OCI-LY3 (cell line): ENCODE data around the gene SETD7.

Experiments
- H2AFZ ChIP-seq: fragments of 200-600, 300-600 bp; shearing (Covaris generic); 2 replicates; pipeline ENCODE4 v1.6.0; 2014; ENCODE audit warnings: antibody characterized with exemption, low read depth, low read length
- H3K27ac ChIP-seq: fragments of 200-600, 300-600 bp; sonication (generic); 2 replicates; pipeline ENCODE4 v1.5.1; 2014; ENCODE audit warnings: mild to moderate bottlenecking, low read length, moderate library complexity, mixed read lengths
- H3K27me3 ChIP-seq: fragments of 200-600, 300-600 bp; sonication (generic); 2 replicates; pipeline ENCODE4 v1.6.1; 2014; ENCODE audit warnings: low read depth, low read length, mixed read lengths
- H3K36me3 ChIP-seq: fragments of 200-600, 300-600 bp; sonication (generic); replicated peaks from 2 replicates; pipeline ENCODE3; 2014; ENCODE audit warnings: low read depth, low read length, mixed read lengths
- H3K4me1 ChIP-seq: fragments of 300-600, 200-600 bp; sonication (generic); 2 replicates; pipeline ENCODE4 v1.6.1; 2014; ENCODE audit warnings: low read length, mixed read lengths
- H3K4me2 ChIP-seq: fragments of 200-600, 300-600 bp; sonication (generic); 2 replicates; pipeline ENCODE4 v1.6.1; 2014; ENCODE audit warnings: low read length, mixed read lengths
- H3K4me3 ChIP-seq: fragments of 300-600, 200-600 bp; sonication (generic); 2 replicates; pipeline ENCODE4 v1.5.1; 2014; ENCODE audit warnings: antibody characterized with exemption, mild to moderate bottlenecking, low read length, moderate library complexity
- H3K79me2 ChIP-seq: fragments of 300-600, 200-600 bp; shearing (Covaris generic); 2 replicates; pipeline ENCODE4 v1.6.1; 2014; ENCODE audit warnings: mild to moderate bottlenecking, low read length, mixed read lengths
- H3K9ac ChIP-seq: fragments of 300-600, 200-600 bp; shearing (Covaris generic); 2 replicates; pipeline ENCODE4 v1.6.0; 2014; ENCODE audit warnings: mild to moderate bottlenecking, low read length, moderate library complexity
- H3K9me3 ChIP-seq: fragments of 200-600, 300-600 bp; shearing (Covaris generic); 2 replicates; pipeline ENCODE4 v1.6.1; 2014; ENCODE audit warnings: low read length, mixed read lengths; ENCODE audit not compliant: insufficient read depth
- H4K20me1 ChIP-seq: fragments of 200-600, 300-600 bp; sonication (generic); 2 replicates; pipeline ENCODE4 v1.6.1; 2016; ENCODE audit warnings: low read length, mixed read lengths; ENCODE audit not compliant: insufficient read depth
- EZH2phosphoT487 ChIP-seq: fragments of 200-600 bp; shearing (Covaris generic); IDR thresholded peaks from 2 replicates; pipeline ENCODE4 v1.6.1; 2018; ENCODE audit warnings: antibody characterized with exemption, mixed run types, low read depth
- TF ChIP-seq, protein P1 (sequence below): fragments of 200-600, 300-600 bp; sonication (generic); IDR thresholded peaks from 2 replicates; pipeline ENCODE4 v1.5.1; 2014; ENCODE audit warnings: antibody characterized with exemption, low read length, low read depth

Gene SETD7

DNA sequence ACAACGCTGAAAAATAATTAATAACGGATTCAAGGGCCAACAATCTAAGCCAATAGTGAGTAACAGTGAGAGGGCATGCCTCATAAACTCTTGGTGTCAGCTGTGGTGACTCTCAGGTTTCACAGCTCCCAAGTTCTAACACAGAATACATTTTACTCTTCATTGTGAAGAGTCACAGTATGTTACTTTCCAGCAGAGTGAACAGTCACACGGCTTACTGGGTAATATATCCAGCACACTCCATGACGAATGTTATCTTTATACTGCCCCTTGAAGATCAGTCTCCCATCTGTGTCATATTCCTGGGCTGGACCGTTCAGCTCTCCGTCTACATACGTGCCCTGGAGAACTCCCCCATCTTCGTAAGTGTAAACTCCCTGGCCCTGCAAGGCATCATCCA lies 23.1 kb downstream of the SETD7 start:
- Histone ChIP-seq H3K4me1 (no peaks in the 10 kb centered on the region), H4K20me1 (peaks cover 12% of the 10 kb centered on the region; the same call in 1 of the 2 replicates), H3K27ac (no peak overlapping the region), H2AFZ (no peak overlapping the region), H3K9me3 (no peaks in the 10 kb centered on the region), H3K79me2 (peaks cover 17% of the 10 kb centered on the region), H3K4me3 (no peak overlapping the region), H3K27me3 (no peaks in the 10 kb centered on the region), H3K4me2 (no peak overlapping the region), H3K36me3 (peaks cover 33% of the 10 kb centered on the region), H3K9ac (no peak overlapping the region)
- TF ChIP-seq, protein P1, sequence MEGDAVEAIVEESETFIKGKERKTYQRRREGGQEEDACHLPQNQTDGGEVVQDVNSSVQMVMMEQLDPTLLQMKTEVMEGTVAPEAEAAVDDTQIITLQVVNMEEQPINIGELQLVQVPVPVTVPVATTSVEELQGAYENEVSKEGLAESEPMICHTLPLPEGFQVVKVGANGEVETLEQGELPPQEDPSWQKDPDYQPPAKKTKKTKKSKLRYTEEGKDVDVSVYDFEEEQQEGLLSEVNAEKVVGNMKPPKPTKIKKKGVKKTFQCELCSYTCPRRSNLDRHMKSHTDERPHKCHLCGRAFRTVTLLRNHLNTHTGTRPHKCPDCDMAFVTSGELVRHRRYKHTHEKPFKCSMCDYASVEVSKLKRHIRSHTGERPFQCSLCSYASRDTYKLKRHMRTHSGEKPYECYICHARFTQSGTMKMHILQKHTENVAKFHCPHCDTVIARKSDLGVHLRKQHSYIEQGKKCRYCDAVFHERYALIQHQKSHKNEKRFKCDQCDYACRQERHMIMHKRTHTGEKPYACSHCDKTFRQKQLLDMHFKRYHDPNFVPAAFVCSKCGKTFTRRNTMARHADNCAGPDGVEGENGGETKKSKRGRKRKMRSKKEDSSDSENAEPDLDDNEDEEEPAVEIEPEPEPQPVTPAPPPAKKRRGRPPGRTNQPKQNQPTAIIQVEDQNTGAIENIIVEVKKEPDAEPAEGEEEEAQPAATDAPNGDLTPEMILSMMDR, result no peak
- no peak for TF ChIP-seq EZH2phosphoT487

DNA sequence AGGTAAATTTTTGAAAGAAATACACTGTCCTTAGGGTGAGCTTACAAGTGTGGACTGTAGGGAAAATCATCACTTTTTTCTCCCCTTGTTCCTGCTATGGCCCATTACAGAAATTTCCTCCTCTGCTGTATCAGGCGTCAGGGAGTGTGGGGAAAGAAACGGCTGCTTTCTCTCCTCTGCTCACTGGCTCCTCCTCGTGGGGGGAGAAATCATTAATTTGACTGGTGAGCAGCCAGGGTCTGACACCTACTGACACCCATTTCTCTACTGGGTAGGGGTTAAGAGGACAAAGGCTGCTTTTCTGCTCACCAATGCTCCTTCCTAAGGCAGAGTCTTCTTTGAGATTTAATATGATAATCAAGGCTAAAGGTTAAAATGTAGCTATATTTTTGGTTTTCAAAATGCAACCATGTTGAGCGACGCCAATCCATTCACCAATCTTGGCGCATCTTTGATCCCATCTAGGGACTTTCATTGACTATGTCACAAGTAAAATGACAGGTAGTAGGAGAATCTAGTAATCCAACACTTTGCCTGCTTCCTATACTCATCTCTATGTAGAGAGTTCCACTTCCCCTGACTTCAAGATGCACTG lies 25.1 kb downstream of the SETD7 start:
- Histone ChIP-seq H3K36me3 (peaks cover 43% of the 10 kb centered on the region), H3K4me2 (no peak overlapping the region)
- TF ChIP-seq, protein P1, result peak; percentile 86
- TF ChIP-seq EZH2phosphoT487, result no peak

DNA sequence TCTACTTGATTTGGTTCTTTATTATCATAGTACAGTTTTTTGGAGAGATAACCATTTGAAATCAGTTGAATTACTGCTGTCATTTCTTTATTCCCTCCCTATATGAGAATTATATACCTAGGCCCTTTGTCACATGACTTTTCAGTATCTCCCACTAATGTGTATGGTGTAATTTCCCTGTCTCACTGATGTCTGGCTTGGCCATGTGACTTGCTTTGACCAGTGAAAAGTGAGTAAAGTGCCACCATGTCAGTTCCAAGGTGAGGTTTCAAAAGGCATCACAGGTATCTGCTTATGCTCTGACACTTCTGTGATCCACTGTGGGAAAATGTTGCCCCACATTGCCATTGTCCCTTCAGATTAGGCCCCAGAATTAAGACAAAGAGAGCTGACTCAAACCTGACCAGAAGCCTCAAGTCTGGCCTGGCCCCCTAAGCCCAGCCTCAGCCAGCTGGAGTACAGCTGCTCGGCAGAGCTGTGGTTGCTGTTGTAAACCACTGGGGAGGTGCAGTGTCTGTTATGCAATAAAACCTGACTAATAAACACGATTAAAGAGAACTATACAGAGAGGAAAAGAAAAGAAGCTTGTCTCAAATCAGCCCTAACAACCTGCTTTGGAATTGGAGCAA lies 27.5 kb downstream of the SETD7 start:
- Histone ChIP-seq H4K20me1 (0 out of 2 replicates have a peak, but pooled peaks cover 3% of the 10 kb centered on the region), H3K27me3 (no peaks in the 10 kb centered on the region), H3K9me3 (no peaks in the 10 kb centered on the region), H3K9ac (no peak overlapping the region), H3K4me3 (no peak overlapping the region), H3K27ac (no peak overlapping the region), H3K4me2 (no peak overlapping the region), H3K79me2 (no peaks in the 10 kb centered on the region), H3K4me1 (peaks cover 7% of the 10 kb centered on the region), H2AFZ (no peak overlapping the region), H3K36me3 (peaks cover 59% of the 10 kb centered on the region)
- TF ChIP-seq EZH2phosphoT487, result no peak
- TF ChIP-seq, protein P1, result no peak

More for the DNA sequence above, 25.1 kb downstream of the SETD7 start:
- Histone ChIP-seq H3K4me3 (no peak overlapping the region), H3K27me3 (no peaks in the 10 kb centered on the region), H4K20me1 (peaks cover 4% of the 10 kb centered on the region; the same call in 1 of the 2 replicates), H2AFZ (no peak overlapping the region), H3K4me1 (no peaks in the 10 kb centered on the region), H3K9ac (no peak overlapping the region), H3K27ac (no peak overlapping the region), H3K79me2 (peaks cover 9% of the 10 kb centered on the region; the same call in 1 of the 2 replicates), H3K9me3 (no peaks in the 10 kb centered on the region)

DNA sequence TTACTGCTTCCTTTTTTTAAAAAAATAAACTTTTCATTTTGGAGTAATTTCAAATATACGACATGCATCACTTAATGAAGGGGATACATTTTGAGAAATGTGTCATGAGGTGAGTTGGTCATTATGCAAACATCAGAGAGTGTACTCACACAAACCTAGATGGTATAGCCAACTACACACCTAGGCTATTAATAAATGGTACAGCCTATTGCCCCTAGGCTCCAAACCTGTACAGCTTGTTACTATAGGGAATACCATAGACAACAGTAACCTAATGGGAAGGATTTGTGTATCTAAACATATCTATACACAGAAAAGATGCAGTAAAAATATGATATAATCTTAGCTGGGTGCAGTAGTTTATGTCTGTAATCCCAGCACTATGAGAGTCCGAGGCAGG lies 29.1 kb downstream of the SETD7 start:
- H2AFZ ChIP-seq, result no peak overlapping the region
- H4K20me1 ChIP-seq, result 0 out of 2 replicates have a peak, but pooled peaks cover 3% of the 10 kb centered on the region
- H3K9me3 ChIP-seq, result no peaks in the 10 kb centered on the region
- peaks cover 64% of the 10 kb centered on the region for H3K36me3 ChIP-seq
- H3K79me2 ChIP-seq, result no peaks in the 10 kb centered on the region
- H3K4me2 ChIP-seq, result no peak overlapping the region
- H3K9ac ChIP-seq, result no peak overlapping the region
- H3K4me1 ChIP-seq, result peaks cover 12% of the 10 kb centered on the region
- H3K27me3 ChIP-seq, result no peaks in the 10 kb centered on the region
- TF ChIP-seq, protein P1, result no peak
- TF ChIP-seq EZH2phosphoT487, result no peak
- no peak overlapping the region for H3K4me3 ChIP-seq
- H3K27ac ChIP-seq, result no peak overlapping the region
